Neural cell (in vitro differentiated cells): ENCODE data around the gene CRMP1. TPM values are rescaled to one million over a fixed set of nuclear protein-coding genes. Genes with fewer than 3 reads are reported as not detected.

Experiments used
- H2AFZ ChIP-seq: fragments of 200-600, 300-800 bp; sonication (generic), shearing (Covaris generic); 2 replicates; pipeline ENCODE4 v1.6.0; 2014; ENCODE audit warnings: low read depth, mild to moderate bottlenecking, antibody characterized with exemption, low read length, moderate library complexity
- H3F3A ChIP-seq: fragments of 200-600 bp; shearing (Covaris generic); 2 replicates; pipeline ENCODE4 v1.6.1; 2016; ENCODE audit warnings: mild to moderate bottlenecking, moderate library complexity, mixed read lengths, antibody characterized with exemption, low read length; ENCODE audit not compliant: insufficient read depth, poor library complexity, severe bottlenecking
- H3K27ac ChIP-seq: fragments of 200-600, 300-800 bp; sonication (generic), shearing (Covaris generic); 2 replicates; pipeline ENCODE4 v1.5.1; 2014; ENCODE audit warnings: mild to moderate bottlenecking, low read length, moderate library complexity
- H3K27me3 ChIP-seq: fragments of 300-800, 200-600 bp; sonication (generic), shearing (Covaris generic); 2 replicates; pipeline ENCODE4 v1.6.0; 2014; ENCODE audit warnings: mild to moderate bottlenecking, low read depth, low read length, moderate library complexity; ENCODE audit not compliant: insufficient read depth
- H3K36me3 ChIP-seq: fragments of 300-800, 200-600 bp; sonication (generic), shearing (Covaris generic); 2 replicates; pipeline ENCODE4 v1.5.1; 2014; ENCODE audit warnings: mild to moderate bottlenecking, antibody characterized with exemption, low read length, moderate library complexity; ENCODE audit not compliant: insufficient read depth
- H3K4me2 ChIP-seq: fragments of 300-800, 200-600 bp; sonication (generic), shearing (Covaris generic); 2 replicates; pipeline ENCODE4 v1.6.0; 2014; ENCODE audit warnings: mild to moderate bottlenecking, low read length
- H3K4me3 ChIP-seq: fragments of 300-800, 200-600 bp; sonication (generic), shearing (Covaris generic); 2 replicates; pipeline ENCODE4 v1.5.1; 2014; ENCODE audit warnings: mild to moderate bottlenecking, low read length, moderate library complexity
- H3K79me2 ChIP-seq: fragments of 200-600 bp; shearing (Covaris generic); replicated peaks from 2 replicates; pipeline ENCODE4 v1.6.0; 2014; ENCODE audit warnings: mild to moderate bottlenecking, low read length, moderate library complexity; ENCODE audit not compliant: insufficient read depth
- H3K9ac ChIP-seq: fragments of 300-800, 200-600 bp; sonication (generic), shearing (Covaris generic); 2 replicates; pipeline ENCODE4 v1.6.1; 2016; ENCODE audit warnings: mild to moderate bottlenecking, low read length, mixed read lengths
- H3K9me2 ChIP-seq: fragments of 200-600 bp; shearing (Covaris generic); 2 replicates; pipeline ENCODE4 v1.6.1; 2016; ENCODE audit warnings: mild to moderate bottlenecking, low read length, mixed read lengths; ENCODE audit not compliant: insufficient read depth
- H3K9me3 ChIP-seq: fragments of 200-600, 300-800 bp; sonication (generic), shearing (Covaris generic); 2 replicates; pipeline ENCODE4 v1.6.1; 2016; ENCODE audit warnings: mild to moderate bottlenecking, mixed run types, low read length, moderate library complexity, mixed read lengths
- H4K20me1 ChIP-seq: fragments of 200-600 bp; shearing (Covaris generic); 2 replicates; pipeline ENCODE4 v1.6.1; 2016; ENCODE audit warnings: mild to moderate bottlenecking, mixed run types; ENCODE audit not compliant: insufficient read depth
- CTCF ChIP-seq: fragments of 450-650 bp; IDR thresholded peaks from 2 replicates; pipeline ENCODE4 v1.5.1; 2014; ENCODE audit warnings: antibody characterized with exemption, mild to moderate bottlenecking, moderate library complexity; ENCODE audit not compliant: poor library complexity, severe bottlenecking
- EP300 ChIP-seq: fragments of 450-650 bp; conservative IDR thresholded peaks from 2 replicates; pipeline ENCODE4 v1.6.1; 2014; ENCODE audit warnings: antibody characterized with exemption, mild to moderate bottlenecking, moderate library complexity; ENCODE audit not compliant: poor library complexity, severe bottlenecking
- EZH2 ChIP-seq: fragments of 200-600, 300-800 bp; shearing (Covaris generic), sonication (generic); IDR thresholded peaks from 2 replicates; pipeline ENCODE4 v1.6.1; 2014; ENCODE audit warnings: antibody characterized with exemption, low read length, borderline replicate concordance, mild to moderate bottlenecking; ENCODE audit not compliant: insufficient read depth, poor library complexity, severe bottlenecking
- MXI1 ChIP-seq: fragments of 450-650 bp; conservative IDR thresholded peaks from 2 replicates; pipeline ENCODE4 v1.6.1; 2014; ENCODE audit warnings: antibody characterized with exemption, mild to moderate bottlenecking; ENCODE audit not compliant: poor library complexity, severe bottlenecking
- POLR2AphosphoS5 ChIP-seq: IDR thresholded peaks from 2 replicates; pipeline ENCODE4 v1.6.1; 2012
- RAD21 ChIP-seq: fragments of 450-650 bp; conservative IDR thresholded peaks from 2 replicates; pipeline ENCODE4 v1.6.1; 2014; ENCODE audit warnings: antibody characterized with exemption, mild to moderate bottlenecking, moderate library complexity
- SMC3 ChIP-seq: fragments of 450-650 bp; conservative IDR thresholded peaks from 2 replicates; pipeline ENCODE4 v1.6.1; 2014; ENCODE audit warnings: antibody characterized with exemption, mild to moderate bottlenecking, moderate library complexity; ENCODE audit not compliant: poor library complexity
- TAF1 ChIP-seq: IDR thresholded peaks from 2 replicates; pipeline ENCODE4 v1.6.1; 2012; ENCODE audit warnings: low read depth
- polyA plus RNA-seq: library from polyadenylated mRNA; depleted of rRNA; stranded (reverse); fragments of >200 nt; gene quantifications from 2 replicates; pipeline ENCODE4 v1.2.3, GENCODE V29; 2014
- small RNA-seq, 3 experiments: library from RNA; depleted of rRNA; stranded (forward); fragments of <200 nt; gene quantifications; one replicate each; pipeline ENCODE3, GENCODE V24; 2012
- TF ChIP-seq, protein P1 (sequence below): IDR thresholded peaks from 2 replicates; pipeline ENCODE4 v1.6.1; 2012; ENCODE audit warnings: borderline replicate concordance

CRMP1 gene
- polyA plus RNA-seq, 1 donor from 2014 or later = 642 TPM

DNA sequence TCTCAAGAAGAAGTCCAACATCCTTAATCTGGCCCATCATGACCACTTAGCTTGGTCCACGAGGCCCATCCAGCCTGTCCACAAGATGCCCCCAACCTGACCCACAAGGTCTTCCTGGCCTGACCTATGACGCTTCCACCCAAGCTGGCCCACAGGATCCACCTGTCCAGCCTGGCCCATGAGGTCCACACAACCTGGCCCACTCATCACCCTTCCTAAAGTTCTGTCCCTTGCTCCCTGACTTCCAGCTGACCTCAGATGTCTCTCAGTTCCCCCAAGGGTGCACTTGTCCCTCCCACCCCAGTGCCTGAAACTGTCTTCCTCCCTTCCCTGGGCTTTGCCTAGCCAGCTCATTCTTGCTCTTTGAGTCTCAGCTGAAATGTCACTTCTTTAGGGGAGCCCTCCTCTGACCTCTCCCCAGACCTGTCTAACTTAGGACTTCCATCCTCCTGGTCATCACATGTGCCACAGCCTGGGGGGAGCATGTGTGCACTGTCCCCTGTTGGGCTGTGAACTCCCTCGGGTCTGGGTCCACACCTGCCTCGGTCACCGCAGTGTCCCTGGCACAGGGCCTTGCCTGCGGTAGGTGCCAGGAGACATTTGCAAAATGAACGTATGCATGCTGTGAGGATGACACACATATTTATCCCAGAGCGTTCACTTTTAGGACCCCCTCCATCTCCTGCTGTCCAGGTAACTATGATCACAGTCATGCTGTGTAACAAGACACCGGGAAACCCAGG, 120.2 kb downstream of the CRMP1 start:
- Histone ChIP-seq H3K27ac (peak overlapping the region; percentile 94), H3K79me2 (no peaks in the 10 kb centered on the region), H3K9me2 (no peaks in the 10 kb centered on the region), H3K4me3 (no peak overlapping the region), H3K27me3 (no peaks in the 10 kb centered on the region), H3K4me2 (no peak overlapping the region), H3K9me3 (peaks cover 13% of the 10 kb centered on the region), H3K9ac (peak overlapping the region; percentile 59), H2AFZ (no peak overlapping the region), H4K20me1 (no peaks in the 10 kb centered on the region), H3F3A (peaks cover 6% of the 10 kb centered on the region), H3K36me3 (no peaks in the 10 kb centered on the region)
- TF ChIP-seq EZH2 (no peak), POLR2AphosphoS5 (no peak), MXI1 (no peak), EP300 (no peak), RAD21 (no peak), TAF1 (no peak), CTCF (no peak), SMC3 (no peak)
- TF ChIP-seq, protein P1, sequence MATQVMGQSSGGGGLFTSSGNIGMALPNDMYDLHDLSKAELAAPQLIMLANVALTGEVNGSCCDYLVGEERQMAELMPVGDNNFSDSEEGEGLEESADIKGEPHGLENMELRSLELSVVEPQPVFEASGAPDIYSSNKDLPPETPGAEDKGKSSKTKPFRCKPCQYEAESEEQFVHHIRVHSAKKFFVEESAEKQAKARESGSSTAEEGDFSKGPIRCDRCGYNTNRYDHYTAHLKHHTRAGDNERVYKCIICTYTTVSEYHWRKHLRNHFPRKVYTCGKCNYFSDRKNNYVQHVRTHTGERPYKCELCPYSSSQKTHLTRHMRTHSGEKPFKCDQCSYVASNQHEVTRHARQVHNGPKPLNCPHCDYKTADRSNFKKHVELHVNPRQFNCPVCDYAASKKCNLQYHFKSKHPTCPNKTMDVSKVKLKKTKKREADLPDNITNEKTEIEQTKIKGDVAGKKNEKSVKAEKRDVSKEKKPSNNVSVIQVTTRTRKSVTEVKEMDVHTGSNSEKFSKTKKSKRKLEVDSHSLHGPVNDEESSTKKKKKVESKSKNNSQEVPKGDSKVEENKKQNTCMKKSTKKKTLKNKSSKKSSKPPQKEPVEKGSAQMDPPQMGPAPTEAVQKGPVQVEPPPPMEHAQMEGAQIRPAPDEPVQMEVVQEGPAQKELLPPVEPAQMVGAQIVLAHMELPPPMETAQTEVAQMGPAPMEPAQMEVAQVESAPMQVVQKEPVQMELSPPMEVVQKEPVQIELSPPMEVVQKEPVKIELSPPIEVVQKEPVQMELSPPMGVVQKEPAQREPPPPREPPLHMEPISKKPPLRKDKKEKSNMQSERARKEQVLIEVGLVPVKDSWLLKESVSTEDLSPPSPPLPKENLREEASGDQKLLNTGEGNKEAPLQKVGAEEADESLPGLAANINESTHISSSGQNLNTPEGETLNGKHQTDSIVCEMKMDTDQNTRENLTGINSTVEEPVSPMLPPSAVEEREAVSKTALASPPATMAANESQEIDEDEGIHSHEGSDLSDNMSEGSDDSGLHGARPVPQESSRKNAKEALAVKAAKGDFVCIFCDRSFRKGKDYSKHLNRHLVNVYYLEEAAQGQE = no peak

Small RNA genes within 50 kb of the gene (small RNA-seq; reads per million reads assigned to genes)
- 0 reads per million in 3 experiments for gene MIR378D1

Other genes with a start within 250 kb of the CRMP1 start
- gene EVC2, start 184.5 kb downstream of the CRMP1 start, polyA plus RNA-seq = 0.27 and 0.36 TPM in 2 replicates
- 0.48 and 0.62 TPM in 2 replicates for gene EVC, start 181.9 kb downstream of the CRMP1 start, polyA plus RNA-seq
- gene C4orf50, start 125.3 kb upstream of the CRMP1 start, polyA plus RNA-seq = 1.6 and 1.8 TPM in 2 replicates